Pulmonary artery endothelial cell (primary cell): ENCODE results near the gene SEC24D. TPM values are rescaled to one million over a fixed set of nuclear protein-coding genes. Genes with fewer than 3 reads are reported as not detected.

ENCODE experiments used
- DNase-seq: peaks from one replicate; pipeline ENCODE4 v3.0.0-alpha.2; 2011; ENCODE audit warnings: low read depth, low spot score
- total RNA-seq: library from RNA; depleted of rRNA; stranded (reverse); fragments of >200 nt; gene quantifications from 2 replicates; pipeline ENCODE4 v1.2.3, GENCODE V29; 2014

SEC24D gene
- total RNA-seq, 1 donor from 2014 or later: 50.4 TPM

- DNase-seq: no peak
These were observed 80.3 kb downstream of the SEC24D start for GRCh38 chr4:118755438-118756226.

GRCh38 chr4:118754890-118755289 is 81.0 kb downstream of the SEC24D start:
- DNase-seq: no peak

- DNase-seq: no peak
These were observed 82.2 kb downstream of the SEC24D start for GRCh38 chr4:118753685-118754084.

- no peak for DNase-seq
These were observed 82.8 kb downstream of the SEC24D start for GRCh38 chr4:118753096-118753495.

GRCh38 chr4:118752551-118752950 is 83.4 kb downstream of the SEC24D start:
- peak; percentile 40 for DNase-seq

DNA sequence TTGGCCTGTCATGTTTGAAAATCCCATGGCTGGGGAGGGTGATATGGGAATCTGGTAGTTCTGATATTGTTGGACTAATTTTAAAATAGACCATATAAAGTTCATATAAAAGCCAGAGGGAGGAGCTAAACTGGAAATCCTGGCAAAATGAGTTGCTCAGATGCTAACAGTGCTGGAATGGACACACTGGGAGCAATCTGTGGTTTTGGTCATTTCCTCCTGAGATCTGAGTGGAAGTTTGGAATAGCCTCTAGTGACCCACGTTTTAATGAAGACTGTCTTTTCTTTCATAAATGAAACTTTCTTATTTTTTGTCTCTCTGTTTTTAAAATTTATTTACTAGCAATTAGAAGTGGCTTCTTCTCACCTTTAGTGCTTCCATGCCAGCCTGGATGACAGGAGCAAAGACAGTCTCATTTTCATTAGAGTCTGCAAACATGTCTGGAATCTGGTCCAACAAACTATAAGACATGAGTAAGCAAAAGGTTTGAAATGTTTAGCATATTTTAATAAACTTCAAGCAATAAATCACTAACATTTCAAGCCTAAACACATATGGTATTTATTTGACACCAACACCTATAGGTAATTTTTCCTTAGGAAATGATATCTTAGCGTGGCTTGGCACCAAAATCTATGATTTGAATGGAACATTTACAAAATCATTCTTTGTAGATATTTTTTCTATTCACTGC is 84.2 kb downstream of the SEC24D start:
- DNase-seq: no peak

DNA sequence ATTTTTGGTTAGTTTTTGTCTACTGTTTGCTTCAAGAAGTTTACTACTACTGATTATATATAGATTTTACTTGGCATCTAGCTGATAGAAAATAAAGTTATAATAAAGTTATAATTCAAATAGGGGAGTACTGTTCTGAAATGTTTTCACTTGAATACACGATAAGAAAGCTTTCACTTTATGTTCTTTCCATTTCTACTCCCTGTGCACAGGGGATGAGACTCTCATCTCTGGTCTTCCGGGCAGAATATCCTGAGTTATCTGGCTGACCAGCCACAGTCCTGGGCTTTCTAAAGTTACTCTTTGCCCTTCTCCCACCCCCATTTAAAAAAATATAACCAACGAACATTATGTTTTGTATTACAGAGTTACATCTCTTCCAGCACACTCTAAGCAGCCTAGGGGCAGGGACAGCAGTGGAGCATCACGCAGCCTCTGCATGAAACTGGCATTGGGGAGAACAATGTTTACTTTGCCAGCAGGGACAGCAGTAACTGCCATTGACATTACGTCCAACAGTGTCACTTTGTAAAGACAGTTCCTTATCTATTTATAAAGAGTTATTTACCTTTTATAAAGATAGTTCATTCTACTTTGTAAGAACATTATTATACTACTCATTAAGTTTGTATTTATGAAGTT is 86.5 kb downstream of the SEC24D start:
- DNase-seq: no peak

- no peak for DNase-seq
These were observed 89.5 kb downstream of the SEC24D start for GRCh38 chr4:118746251-118746919.

DNA sequence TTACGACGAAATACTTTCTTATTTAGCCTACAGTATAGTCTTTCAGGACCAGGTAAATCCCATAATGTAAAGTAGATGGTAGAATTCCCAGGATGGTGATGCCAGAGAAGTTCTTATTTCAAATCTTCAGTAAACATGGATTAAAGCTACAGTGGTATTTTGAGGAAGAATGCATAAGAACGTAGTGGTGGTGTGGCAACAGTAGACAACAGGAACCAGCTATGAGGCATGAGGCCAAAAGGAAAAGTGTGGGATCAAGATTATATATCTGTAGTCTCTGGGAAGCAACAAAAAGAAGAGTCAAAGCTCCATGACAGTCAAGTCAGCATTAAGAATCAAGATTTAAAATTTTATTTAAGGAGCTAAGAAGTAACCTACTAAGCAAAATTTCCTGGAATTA is 90.6 kb downstream of the SEC24D start:
- DNase-seq: peak; percentile 40

- no peak for DNase-seq
These were observed 92.1 kb downstream of the SEC24D start for GRCh38 chr4:118743867-118744266.

DNA sequence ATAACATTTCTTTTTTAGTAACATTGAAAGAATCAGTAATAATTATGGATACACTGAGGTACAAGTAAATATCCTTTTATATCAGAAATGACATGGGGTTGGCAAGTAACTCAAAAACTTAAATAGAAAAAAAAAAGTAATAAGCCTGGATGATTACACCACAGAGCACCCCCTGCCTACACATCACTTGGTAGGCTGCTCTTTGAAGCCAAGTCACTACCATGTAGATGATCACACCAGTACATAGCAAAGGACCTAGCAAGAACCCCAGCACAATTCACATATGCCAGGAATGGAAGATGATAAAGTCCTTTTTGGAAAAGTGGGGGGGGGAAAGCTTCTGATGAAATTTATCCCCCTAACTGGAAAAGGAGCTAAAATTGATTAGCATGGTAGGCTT is 93.9 kb downstream of the SEC24D start:
- no peak for DNase-seq

DNA sequence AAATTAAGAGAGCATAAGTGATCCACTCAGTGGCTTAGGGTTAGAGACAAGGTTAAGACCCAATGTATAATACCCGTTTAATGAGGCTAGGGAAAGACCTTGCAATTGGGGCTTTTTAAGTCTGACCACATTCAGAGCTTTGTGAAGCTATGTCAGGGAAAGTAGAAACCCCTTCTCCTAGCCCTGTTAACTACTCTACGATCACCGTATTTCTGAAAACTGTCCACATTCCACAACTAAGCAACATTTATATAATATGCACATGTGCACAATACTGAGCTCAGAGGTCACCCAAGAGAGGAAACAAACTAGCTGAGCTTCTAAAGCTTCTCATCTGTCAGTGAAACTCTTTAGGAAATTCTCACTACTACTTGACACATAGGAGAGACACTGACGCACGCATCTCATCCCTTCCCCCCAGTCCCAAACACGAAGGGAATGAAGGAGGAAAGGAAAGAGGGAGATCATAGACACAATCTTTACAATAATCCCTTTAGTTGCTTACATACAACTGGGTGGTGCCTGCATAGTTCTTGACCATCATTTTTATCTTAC is 94.5 kb downstream of the SEC24D start:
- DNase-seq: no peak

GRCh38 chr4:118740869-118741268 is 95.1 kb downstream of the SEC24D start:
- no peak for DNase-seq

DNA sequence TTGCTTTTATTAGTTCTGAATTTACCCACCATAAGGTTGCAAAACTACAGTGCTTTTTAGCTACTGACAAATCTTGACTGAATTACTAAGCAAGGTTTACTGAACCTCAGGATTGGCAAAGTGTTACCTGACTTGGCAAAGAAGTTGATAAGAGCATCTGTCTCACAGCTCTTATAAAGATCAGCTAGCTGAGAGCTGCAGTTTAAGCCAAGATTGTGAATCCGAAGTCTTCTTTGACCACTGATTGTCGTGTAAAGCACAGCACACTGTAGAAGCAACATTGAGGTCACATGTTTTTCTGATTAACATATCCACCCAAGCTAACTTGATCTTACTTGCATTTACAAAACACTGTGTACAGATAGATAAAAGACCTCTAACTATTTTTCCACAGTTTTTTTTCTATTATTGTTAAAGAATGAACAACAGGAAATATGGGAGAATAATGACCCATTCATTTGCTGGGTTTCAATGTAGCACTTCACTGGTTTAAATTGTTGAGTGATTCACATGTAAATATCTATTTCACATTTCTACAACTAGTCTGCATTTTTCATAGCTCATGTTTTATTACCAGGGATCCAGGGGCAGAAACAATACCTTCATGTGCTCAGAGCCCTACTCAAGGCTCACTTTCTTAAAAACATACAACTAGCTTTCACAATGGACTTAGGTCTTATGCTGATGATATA is 96.8 kb downstream of the SEC24D start:
- DNase-seq: no peak

DNA sequence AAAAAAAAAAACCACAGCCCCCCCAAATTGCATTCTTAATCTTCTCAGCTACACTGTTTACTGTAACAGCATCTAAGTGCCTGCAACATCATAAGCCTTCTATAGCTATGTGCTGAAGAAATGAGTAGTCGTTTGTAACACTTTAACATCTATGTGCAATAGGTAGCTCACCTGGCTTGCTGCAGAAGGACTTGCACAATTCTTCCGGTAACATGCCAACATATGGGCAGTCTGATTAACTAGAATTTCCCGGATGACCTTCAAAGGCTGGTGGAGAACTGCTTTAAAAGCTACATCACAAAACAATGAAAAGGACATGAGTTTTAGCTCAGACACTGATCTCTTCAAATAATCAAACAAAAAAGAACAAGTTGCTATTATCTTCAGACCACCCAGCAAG is 97.8 kb downstream of the SEC24D start:
- DNase-seq: no peak

DNA sequence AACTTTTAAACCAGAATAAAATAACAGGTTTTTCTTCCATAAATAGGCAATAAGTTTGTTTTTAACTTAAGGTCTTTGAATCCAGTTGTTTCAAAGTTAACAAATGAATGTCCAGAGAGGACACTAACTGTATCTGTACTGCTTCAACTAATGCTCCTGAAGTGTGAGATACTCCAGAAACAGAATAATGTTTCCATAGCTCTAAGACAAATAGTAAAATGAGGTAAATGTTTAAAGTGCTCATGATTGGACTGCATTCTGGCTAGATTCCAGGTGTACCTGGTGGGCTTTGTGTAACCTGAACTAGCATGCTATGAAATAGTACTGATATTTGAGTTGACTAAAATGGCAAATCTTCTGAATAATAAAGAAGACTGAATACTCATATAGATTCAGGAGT is 99.0 kb downstream of the SEC24D start:
- DNase-seq: no peak

DNA sequence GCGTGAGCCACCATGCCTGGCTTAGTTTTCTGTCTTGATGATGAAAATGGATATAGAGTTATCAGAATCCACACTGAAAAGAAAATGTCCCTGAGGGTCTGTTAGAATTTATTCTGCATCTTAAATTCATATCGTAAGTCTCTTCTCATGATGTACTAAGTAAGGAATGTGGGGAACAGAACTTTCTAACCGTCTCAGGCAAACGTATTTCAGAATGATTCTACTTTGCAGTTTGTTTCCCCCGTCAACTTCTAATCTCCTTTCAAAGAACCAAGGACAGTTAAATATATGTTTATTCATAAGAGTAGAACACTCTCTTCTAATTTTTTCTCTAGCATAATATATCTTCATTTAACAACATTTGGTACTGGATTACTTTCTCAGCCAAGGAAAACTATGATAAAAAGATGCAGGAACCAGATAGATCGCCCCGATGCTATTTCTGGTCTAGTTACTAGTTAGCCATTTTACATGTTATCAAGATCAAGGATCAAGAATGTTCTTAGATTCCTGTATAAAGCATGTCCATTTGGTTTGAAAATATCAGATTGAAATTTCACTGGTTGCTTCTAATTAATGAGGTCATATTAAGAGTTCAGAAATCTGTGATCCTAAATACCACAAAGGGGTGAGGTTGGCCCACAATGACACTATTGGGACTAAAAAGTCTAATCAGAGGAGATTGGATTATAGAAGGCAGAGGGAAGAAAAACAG is 101.3 kb downstream of the SEC24D start:
- DNase-seq: no peak

GRCh38 chr4:118732591-118733330 is 103.2 kb downstream of the SEC24D start:
- DNase-seq: no peak

DNA sequence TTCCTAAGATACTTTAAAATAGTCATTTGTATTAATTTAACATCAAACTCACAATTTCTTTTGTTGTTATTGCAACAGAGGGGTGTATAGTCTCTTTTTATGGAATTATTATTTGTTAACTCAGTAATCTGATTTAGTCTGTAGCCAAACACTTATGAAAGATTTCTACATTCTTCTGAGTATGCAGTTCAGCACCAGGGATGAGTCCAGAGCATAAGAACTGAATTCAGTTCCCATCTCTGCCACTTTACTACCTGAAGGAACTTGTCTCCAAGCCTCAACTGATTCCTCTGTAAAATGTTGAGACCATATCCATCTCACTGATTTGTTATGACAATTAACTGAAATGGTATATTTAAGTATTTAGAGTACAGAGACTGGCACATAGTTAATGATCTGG is 105.2 kb downstream of the SEC24D start:
- no peak for DNase-seq
